VCaP (cell line): ENCODE data around the gene NAPB.
A peak's percentile ranks its signal among the peaks of the same experiment; 100 is the strongest.

Source experiments
- H3K27ac ChIP-seq: fragments of 450-650 bp; 2 replicates; pipeline ENCODE4 v1.5.1; 2017
- CTCF ChIP-seq: fragments of 450-650 bp; conservative IDR thresholded peaks from 2 replicates; pipeline ENCODE4 v1.5.1; 2017; ENCODE audit warnings: mild to moderate bottlenecking, moderate library complexity

Gene NAPB

GRCh38 chr20:23341073-23341472, 80.2 kb downstream of the NAPB start:
- no peak overlapping the region for H3K27ac ChIP-seq
- TF ChIP-seq CTCF: no peak

- no peak overlapping the region for H3K27ac ChIP-seq
Measured at GRCh38 chr20:23340524-23340923, 80.8 kb downstream of the NAPB start.

GRCh38 chr20:23339986-23340385, 81.3 kb downstream of the NAPB start:
- H3K27ac ChIP-seq: 0 out of 2 replicates have a peak overlapping the region, but pooled peaks have one; percentile 3
- TF ChIP-seq CTCF: no peak

More at GRCh38 chr20:23340524-23340923, 80.8 kb downstream of the NAPB start:
- TF ChIP-seq CTCF: peak; percentile 86

- no peak for TF ChIP-seq CTCF
- peak overlapping the region; percentile 38; the same call in 1 of the 2 replicates for H3K27ac ChIP-seq
Measured at GRCh38 chr20:23337312-23337711, 84.0 kb downstream of the NAPB start.

- TF ChIP-seq CTCF: no peak
- H3K27ac ChIP-seq: no peak overlapping the region
Measured at GRCh38 chr20:23336476-23336875, 84.8 kb downstream of the NAPB start.

GRCh38 chr20:23335521-23335920, 85.8 kb downstream of the NAPB start:
- H3K27ac ChIP-seq: no peak overlapping the region
- TF ChIP-seq CTCF: no peak

- H3K27ac ChIP-seq: no peak overlapping the region
- TF ChIP-seq CTCF: no peak
Measured at GRCh38 chr20:23334111-23334510, 87.2 kb downstream of the NAPB start.
